G401 (cell line): ENCODE measurements around the gene FGF21. TPM values are rescaled to one million over a fixed set of nuclear protein-coding genes. Genes with fewer than 3 reads are reported as not detected.
"Not testable (repeated sequence)": the region's sequence is repeated elsewhere in the genome, so short reads cannot be mapped to it uniquely, and the experiment has no call there.

Experiments
- DNase-seq: peaks from one replicate; pipeline ENCODE4 v3.0.0-alpha.2; 2015; ENCODE audit warnings: low spot score
- in situ Hi-C: cut with HindIII; loops from 2 replicates; pipeline ENCODE4 v1.10.0; 2016; ENCODE audit warnings: low sequenced_read_pairs, mixed read lengths
- total RNA-seq: library from RNA; depleted of rRNA; stranded (reverse); fragments of >200 nt; shearing (Covaris generic); gene quantifications from 2 replicates; pipeline ENCODE4 v1.2.3, GENCODE V29; 2014

FGF21 gene
- total RNA-seq, 1 experiment from 2014 or later: not detected

DNA sequence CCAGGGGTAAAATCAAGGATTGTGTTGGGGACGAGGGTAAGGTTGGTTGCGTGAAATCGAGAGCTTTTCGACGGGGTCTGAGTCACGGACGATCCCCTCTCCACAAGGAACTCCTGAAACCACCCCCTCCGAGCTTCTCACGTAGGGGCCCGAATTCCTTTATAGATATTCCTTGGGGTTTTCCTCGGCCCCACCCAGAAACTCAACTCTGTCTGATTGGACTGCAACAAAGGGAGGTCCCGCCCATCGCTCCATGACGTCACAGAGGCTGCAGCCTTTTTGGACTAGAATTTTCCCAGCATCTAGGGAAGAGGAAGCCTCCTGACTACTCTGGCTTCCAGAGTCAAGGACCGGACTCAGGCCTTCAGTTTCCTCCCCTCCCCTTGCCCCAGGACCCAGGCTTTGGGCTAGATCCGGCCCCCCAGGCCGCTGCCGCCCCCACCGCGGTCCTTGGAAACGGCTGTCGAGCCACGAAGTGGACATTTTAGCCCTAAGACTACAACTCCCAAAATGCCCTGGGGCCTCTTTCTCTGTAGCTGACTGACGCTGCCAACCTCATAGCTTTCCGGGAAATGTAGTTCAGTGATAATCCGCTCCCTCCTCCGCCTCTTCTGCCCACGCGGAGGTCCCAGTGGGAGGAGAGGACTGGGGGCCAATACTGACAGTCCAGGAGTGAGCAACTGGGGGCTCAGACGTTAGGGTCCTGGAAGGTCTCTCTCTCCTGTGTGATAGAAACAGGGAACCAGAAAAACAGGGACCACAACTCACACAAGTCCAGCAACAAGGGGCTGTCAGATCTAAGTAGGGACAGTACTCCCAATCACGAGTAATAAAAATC, 8.4 kb upstream of the FGF21 start, which contains the start of gene IZUMO1:
IZUMO1 (minus strand) TSS at position 172 of the 838 bp plus-strand sequence. CDS start 1,050 bp downstream, outside the sequence.
- DNase-seq: peak; percentile 96
- in situ Hi-C loops: no loop called here

DNA sequence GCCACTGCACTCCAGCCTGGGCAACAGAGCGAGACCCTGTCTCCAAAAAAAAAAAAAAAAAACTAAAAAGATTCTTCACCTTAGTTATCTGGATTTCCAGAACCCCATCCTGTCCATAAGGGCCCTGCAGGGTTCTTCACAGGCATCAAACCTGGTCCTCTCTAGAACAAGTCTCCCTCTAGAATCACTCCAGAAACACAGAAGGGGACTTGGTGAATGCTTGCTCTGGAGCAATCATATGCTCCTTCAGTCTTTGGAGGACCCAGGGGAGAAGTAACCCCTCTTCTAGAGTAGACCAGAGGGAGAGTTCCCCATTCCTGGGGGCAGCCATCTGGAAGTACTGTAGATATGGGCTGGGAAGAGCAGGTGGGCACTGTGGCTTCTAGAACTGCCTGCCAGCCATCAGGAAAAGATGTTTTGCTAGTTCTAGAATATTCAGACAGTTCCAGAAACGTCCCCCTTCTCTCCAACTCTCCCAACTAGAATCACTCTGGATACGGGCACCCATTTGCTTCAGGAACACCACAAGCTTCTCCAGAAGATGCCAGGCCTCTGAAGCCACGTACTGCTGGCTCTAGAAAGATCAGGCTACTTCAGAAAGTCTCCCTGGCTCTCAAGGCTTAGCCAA, 5.6 kb upstream of the FGF21 start:
- no peak for DNase-seq
- in situ Hi-C loops: no loop called here

DNA sequence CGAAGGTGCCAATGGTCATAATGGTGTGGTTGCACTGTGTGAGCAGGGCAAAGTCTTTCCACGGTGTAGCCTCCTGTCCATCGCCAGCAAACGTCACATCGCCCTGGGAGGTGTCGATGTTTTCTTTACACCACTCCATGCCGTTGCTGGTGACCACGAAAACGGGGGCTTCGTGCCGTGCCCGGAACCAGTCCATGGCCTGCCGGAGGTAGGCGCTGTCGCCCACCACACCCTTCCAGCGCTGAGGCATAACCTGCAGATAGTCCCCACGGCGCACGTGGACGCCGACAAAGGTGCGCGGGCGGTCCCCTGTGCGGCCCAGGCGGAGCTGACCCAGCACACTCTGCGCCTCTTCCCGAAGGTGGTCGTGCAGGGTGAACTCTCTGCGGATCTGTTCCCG, 5.0 kb upstream of the FGF21 start:
- in situ Hi-C loops: no loop called here
- DNase-seq: no peak

DNA sequence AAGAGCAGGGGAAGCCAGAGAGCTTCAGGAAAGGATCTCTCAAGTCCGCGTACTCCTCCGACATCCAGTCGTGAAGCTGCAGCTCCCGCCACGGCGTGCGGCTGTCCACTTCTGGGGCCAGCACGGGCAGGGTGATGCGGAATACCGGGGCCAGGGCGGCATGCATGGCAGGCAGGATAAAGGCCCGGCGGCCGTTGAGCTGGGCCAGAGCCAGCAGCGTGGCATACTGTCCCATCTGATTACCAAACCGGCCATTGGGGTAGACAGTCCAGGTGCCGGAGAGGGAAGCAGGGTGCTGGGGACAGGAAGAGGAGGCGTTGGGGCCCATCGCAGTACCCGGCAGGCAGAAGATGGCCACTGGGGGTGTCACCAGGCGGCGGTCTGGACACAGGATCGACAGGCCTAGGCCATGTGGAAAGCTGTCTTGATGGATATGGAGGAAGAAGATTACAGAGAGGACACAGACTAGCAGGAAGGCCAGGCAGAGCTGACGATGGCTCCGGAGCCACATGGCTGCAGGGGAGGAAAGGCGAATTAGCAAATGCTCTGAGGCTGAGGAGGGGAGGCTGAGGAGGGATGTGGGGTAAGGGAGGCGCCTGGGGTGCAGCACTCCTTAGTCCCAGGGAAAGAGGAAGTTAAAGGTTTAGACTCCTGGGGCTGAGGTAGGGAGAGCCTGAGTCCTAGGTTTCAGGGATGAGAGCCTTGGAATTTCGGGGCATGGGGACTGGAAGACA, 4.4 kb upstream of the FGF21 start:
- in situ Hi-C loops: no loop called here

DNA sequence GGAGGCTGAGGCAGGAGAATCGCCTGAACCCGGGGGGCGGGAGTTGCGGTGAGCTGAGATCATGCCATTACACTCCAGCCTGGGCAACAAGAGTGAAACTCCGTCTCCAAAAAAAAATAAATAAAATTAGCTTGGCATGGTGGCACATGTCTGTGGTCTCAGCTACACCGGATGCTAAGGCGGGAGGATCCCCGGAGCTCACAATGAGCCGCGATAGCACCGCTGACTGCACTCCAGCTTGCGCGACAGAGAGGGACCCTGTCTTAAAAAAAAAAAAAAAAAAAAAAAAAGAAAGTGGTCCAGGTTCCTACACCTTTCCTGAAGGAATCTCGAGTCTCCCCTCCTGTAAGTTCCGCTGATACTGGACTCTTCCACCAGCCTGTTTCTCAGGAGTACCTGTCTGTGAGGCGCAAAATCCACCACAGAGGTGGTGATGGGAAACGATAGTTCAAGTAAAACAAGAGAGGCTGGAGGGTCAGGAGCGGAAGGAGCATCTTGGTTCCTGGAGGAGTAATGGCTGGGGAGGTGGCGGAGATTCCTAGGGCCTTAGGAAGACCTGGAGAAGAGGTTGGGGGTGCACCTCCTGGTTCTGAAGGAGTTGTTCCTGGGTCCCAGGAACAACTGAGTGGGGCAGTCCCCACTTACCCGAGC, 3.4 kb upstream of the FGF21 start:
- peak; percentile 54 for DNase-seq
- in situ Hi-C loops: no loop called here

More for the DNA sequence above, 4.4 kb upstream of the FGF21 start:
- DNase-seq: no peak

DNA sequence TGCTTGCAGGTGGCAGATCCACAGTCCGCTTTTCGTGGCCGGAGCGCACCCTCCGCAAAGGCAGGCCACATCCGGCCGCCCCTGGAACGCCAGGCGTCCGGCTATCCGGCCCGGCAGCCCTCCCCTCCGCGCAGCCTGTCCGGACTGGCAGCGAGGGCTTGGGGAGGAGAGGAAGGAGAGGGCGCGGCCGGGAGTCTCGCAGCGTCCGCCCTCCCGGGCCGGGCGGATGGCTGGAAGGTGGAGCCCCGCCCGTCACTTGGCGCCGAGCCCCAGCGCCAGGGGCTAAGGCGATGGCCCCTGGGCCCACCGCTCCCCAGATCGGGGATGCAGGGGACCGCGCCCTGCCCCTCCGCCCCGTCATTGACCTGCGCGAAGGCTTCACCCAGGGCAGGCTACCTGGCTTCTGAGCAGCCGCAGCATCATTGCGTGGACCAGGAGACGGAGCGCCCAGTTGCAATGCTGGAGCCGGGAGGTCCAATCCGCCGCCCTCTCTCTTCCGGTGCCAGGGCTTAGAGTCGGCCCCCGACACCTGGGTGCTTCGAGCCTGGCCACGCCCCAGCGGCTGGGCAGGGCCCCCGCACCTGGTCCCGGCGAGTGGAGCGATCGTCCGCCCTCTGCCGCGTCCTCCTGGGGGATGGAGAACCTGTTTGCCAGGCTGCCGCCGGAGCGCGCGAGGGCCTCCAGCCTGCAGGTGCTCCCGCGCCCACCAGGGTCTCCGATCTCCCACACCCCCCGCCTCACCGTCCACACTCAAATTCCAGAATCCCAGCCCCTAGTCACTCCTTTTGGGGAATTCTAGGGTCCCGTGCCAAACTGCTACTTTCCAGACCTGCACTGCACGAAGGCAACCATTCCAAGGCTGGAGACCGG, 2.6 kb upstream of the FGF21 start, which contains the start of gene FUT1:
FUT1 (minus strand) TSS at position 146 of the 870 bp plus-strand sequence. CDS start 1,360 bp downstream, outside the sequence.
- in situ Hi-C loops: no loop called here
- DNase-seq: peak; percentile 84

DNA sequence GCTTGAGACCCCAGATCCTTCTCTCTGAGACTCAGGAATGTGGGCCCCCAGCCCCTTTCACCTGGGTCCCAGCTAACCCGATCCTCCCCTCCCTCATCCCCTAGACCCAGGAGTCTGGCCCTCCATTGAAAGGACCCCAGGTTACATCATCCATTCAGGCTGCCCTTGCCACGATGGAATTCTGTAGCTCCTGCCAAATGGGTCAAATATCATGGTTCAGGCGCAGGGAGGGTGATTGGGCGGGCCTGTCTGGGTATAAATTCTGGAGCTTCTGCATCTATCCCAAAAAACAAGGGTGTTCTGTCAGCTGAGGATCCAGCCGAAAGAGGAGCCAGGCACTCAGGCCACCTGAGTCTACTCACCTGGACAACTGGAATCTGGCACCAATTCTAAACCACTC, 463 bp downstream of the FGF21 start:
- no peak for DNase-seq
- in situ Hi-C loops: no loop called here

DNA sequence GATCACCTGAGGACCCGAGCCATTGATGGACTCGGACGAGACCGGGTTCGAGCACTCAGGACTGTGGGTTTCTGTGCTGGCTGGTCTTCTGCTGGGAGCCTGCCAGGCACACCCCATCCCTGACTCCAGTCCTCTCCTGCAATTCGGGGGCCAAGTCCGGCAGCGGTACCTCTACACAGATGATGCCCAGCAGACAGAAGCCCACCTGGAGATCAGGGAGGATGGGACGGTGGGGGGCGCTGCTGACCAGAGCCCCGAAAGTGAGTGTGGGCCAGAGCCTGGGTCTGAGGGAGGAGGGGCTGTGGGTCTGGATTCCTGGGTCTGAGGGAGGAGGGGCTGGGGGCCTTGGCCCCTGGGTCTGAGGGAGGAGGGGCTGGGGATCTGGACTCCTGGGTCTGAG, 888 bp downstream of the FGF21 start:
- in situ Hi-C loops: no loop called here
- DNase-seq: no peak

DNA sequence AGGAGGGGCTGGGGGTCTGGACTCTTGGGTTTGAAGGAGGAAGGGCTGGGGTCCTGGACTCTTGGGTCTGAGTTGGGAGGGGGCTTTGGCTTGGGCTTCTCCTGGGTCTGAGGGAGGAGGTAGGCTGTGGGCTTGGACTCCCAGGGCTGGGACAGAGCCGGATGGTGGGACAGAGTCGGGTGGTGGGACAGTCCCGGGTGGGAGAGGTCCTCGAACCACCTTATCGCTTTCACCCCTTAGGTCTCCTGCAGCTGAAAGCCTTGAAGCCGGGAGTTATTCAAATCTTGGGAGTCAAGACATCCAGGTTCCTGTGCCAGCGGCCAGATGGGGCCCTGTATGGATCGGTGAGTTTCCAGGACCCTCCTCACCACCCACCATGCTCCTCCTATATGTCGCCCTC, 1.4 kb downstream of the FGF21 start:
- DNase-seq: no peak
- in situ Hi-C loops: no loop called here

DNA sequence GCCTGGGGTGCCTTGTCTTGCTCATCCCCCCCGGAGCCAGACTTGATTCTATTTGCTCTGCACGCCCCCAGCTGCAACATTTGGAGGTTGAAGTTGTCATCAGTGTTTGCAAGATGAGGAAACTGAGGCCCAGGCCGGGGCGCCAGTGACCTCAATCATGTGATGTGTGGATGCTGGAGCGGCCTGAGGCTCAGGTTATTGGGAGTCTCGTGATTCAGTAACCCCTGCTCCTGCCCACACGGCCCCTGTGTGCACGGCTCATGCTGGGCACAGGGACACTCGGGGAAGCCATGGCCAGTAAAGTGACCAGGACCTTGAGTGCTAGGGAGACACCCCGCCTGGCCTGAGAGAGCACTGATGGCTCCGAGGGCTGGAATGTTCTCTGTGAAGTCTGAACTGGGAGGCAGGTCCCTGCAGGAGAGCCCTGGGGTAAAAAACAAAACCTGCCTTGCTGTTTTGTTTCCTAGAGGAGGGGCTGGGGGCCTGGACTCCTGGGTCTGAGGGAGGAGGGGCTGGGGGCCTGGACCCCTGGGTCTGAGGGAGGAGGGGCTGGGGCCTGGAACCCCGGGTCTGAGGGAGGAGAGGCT, 1.9 kb downstream of the FGF21 start:
- no peak for DNase-seq
- in situ Hi-C loops: no loop called here

DNA sequence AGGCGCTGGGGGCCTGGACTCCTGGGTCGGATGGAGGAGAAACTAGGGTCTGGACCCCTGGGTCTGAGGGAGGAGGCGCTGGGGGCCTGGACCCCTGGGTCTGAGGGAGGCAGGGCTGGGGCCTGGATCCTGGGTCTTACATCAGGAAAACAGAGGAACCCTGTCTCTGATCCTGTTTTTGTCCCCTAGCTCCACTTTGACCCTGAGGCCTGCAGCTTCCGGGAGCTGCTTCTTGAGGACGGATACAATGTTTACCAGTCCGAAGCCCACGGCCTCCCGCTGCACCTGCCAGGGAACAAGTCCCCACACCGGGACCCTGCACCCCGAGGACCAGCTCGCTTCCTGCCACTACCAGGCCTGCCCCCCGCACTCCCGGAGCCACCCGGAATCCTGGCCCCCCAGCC, 2.4 kb downstream of the FGF21 start:
- no peak for DNase-seq
- in situ Hi-C loops: no loop called here

DNA sequence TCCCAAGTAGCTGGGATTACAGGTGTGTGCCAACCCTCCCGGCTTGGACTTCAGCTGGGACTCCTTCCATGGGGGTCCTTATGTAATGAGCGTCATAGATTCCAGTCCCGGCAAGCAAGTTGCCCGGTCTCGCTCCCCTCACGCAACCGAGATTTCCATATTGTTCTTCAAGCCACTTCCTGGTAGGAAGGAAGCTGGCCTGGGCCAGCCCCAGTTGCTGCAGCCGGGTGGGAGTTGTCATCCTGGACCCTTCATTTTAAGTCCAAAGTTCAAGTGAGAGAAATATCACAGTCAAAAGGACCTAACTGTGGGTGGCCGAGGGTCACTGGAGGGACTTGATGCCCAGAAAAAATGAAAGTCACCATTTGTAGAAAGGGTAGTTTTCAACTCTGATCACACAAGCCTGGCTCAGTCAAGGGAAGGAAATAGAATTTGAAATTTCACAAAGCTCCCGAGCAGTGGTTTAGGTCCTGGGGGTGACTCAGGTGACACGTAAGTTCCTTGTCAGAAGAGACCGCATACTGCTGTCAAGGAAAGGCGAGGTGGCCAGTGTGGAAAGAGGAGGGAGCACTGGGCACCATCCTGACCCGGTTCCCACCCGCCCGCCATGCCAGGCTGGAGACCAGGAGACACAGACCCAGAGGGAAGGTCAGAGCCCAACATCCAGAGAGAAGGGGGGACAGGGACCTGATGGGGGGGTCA, 5.3 kb downstream of the FGF21 start:
- in situ Hi-C loops: no loop called here
- DNase-seq: no peak

DNA sequence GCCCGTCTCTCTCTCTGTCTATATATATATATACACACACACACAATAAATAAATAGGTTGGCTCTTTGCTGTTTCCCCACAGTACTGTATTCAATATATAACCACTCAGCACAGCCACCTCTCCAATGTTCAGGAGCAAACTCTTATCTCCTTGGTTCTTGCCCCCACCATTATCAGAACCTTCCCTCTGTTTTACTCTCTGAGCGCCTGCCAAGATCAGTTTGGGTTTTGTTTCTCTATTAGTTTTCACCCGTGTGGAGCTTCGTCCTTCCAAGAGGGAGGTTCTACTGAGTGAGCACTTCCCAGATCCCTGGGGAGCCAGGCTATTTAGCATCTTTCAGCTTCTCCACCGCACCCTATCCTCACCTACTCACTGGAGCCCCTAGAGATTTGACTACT, 10.5 kb downstream of the FGF21 start:
- in situ Hi-C loops, DNase-seq: not testable (repeated sequence)

DNA sequence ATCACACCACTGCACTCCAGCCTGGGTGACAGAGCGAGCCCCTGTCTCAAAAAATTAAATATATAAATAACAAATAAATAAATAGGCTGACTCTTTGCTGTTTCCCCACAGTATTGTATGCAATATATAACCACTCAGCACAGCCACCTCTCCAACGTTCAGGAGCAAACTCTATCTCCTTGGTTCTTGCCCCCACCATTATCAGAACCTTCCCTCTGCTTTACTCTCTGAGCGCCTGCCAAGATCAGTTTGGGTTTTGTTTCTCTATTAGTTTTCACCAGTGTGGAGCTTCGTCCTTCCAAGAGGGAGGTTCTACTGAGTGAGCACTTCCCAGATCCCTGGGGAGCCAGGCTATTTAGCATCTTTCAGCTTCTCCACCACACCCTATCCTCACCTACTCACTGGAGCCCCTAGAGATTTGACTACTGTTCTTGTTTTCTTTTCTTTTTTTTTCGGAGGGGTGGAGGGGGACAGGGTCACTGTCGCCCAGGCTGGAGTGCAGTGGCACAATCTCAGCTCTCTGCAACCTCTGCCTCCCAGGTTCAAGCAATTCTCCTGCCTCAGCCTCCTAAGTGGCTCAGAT, 12.9 kb downstream of the FGF21 start:
- in situ Hi-C loops, DNase-seq: not testable (repeated sequence)

DNA sequence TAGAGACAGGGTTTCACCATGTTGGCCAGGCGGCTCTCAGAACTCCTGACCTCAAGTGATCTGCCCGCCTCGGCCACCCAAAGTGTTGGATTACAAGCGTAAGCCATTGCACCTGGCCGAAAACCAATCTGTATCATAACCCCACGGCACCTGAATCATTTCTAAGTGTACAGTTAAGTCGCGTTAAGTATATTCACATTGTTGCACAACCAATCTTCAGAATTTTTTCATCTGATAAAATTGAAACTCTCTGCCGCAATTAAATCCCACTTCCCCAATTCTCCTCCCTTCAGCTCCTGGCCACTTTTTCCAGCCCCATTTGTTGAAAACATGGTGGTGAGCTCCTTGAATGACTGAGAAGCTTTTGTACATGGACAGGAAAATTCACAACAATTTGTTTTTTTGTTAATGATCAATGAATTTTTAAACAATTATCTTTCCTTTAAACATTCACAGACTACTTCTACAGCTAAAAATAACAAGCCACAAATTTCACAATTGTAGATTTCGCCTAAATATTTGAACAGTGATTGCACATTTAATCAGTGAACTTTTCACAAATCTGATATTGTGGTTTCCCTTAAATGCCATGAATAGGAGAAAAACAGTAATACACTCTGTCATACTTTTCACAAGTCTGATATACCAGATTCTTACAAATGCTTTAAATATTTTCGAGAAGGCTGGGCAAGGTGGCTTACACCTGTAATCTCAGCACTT, 13.8 kb downstream of the FGF21 start:
- no peak for DNase-seq
- in situ Hi-C loops: no loop called here

DNA sequence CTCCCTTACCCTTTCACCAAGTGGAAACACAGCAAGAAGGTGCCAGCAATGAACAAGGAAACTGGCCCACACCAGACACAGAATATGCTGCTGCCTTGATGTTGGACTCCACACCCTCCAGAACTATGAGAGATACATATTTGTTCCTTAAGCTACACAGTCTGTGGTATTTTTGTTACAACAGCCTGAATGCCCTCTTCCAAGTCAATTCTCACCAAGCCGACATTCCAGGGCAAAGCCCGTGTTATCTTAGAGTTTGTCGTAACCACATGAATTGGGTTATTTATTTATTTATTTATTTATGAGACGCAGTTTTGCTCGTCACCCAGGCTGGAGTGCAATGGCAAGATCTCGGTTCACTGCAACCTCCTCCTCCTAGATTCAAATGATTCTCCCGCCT, 14.9 kb downstream of the FGF21 start:
- in situ Hi-C loops: no loop called here
- DNase-seq: no peak
